HepG2 (cell line): ENCODE measurements around the gene CRNKL1. TPM values are rescaled to one million over a fixed set of nuclear protein-coding genes. Genes with fewer than 3 reads are reported as not detected.

ENCODE experiments used
- CBX5 ChIP-seq: sonication (generic); formaldehyde crosslinking; IDR thresholded peaks from 2 replicates; pipeline ENCODE4 v1.4.0; 2020; ENCODE audit warnings: missing genetic modification reagents, borderline replicate concordance
- FOSL2 ChIP-seq: sonication (generic); formaldehyde crosslinking; IDR thresholded peaks from 2 replicates; pipeline ENCODE4 v1.4.0; 2020; ENCODE audit warnings: missing genetic modification reagents
- FUBP1 ChIP-seq: sonication (generic); formaldehyde crosslinking; IDR thresholded peaks from 2 replicates; pipeline ENCODE4 v1.5.1; 2020; ENCODE audit warnings: missing genetic modification reagents, mild to moderate bottlenecking, borderline replicate concordance
- HMGXB4 ChIP-seq, 2 experiments: sonication (generic) in 1 of 2; formaldehyde crosslinking in 1 of 2; IDR thresholded peaks; 2 replicates each; pipeline versions ENCODE4 v1.4.0 to v1.6.1; 2018 to 2020; ENCODE audit warnings: missing genetic modification reagents in 2 of 2, borderline replicate concordance in 1 of 2, low read depth in 1 of 2, mild to moderate bottlenecking in 1 of 2, missing biosample characterization in 1 of 2
- PHF8 ChIP-seq: sonication (generic); formaldehyde crosslinking; IDR thresholded peaks from 2 replicates; pipeline ENCODE4 v1.5.0; 2020; ENCODE audit warnings: missing genetic modification reagents
- POLR2A ChIP-seq, 2 experiments: IDR thresholded peaks; 2 replicates each; pipeline ENCODE4 v1.6.1; 2011; ENCODE audit warnings: low read depth in 2 of 2, low read length in 2 of 2, mild to moderate bottlenecking in 1 of 2, moderate library complexity in 1 of 2; ENCODE audit not compliant: insufficient read depth in 1 of 2
- PRDM15 ChIP-seq: sonication (generic); formaldehyde crosslinking; IDR thresholded peaks from 2 replicates; pipeline ENCODE4 v1.4.0; 2020; ENCODE audit warnings: missing genetic modification reagents
- SIN3A ChIP-seq: IDR thresholded peaks from 2 replicates; pipeline ENCODE4 v1.6.1; 2011; ENCODE audit warnings: low read depth, mild to moderate bottlenecking, control low read depth, low read length, borderline replicate concordance
- SRSF1 ChIP-seq: fragments of 200-400 bp; formaldehyde crosslinking; optimal IDR thresholded peaks from 2 replicates; pipeline ENCODE3; 2017; ENCODE audit warnings: mild to moderate bottlenecking, low read depth, low read length, moderate library complexity
- ZMYM3 ChIP-seq: sonication (generic); formaldehyde crosslinking; IDR thresholded peaks from 2 replicates; pipeline ENCODE4 v1.5.1; 2020; ENCODE audit warnings: mild to moderate bottlenecking, missing genetic modification reagents
- ZNF737 ChIP-seq: sonication (generic); formaldehyde crosslinking; IDR thresholded peaks from 2 replicates; pipeline ENCODE4 v1.5.0; 2020; ENCODE audit warnings: missing genetic modification reagents, mild to moderate bottlenecking, borderline replicate concordance
- polyA plus RNA-seq, 8 experiments: library from polyadenylated mRNA; depleted of rRNA in 3 of 8; stranded (reverse) in 7 of 8; unstranded in 1 of 8; fragments of >200 nt; fragmentation: Illumina TruSeq in 4 of 8; extraction: Trizol in 4 of 8; gene quantifications; 2 replicates each; pipeline versions ENCODE4 v1.2.1 to v1.2.3, GENCODE V29; 2011 to 2016; ENCODE audit warnings: low read depth in 4 of 8, missing spikeins in 1 of 8, mixed read lengths in 1 of 8; ENCODE audit not compliant: insufficient read depth in 1 of 8
- total RNA-seq, 5 experiments: library from RNA; depleted of rRNA; stranded (reverse); fragments of >200 nt; fragmentation: Illumina TruSeq; extraction: Trizol; gene quantifications; 2 replicates each; pipeline ENCODE4 v1.2.3, GENCODE V29; 2016; ENCODE audit warnings: low read depth in 1 of 5
- TF ChIP-seq, protein P1 (sequence below): sonication (generic); formaldehyde crosslinking; IDR thresholded peaks from 2 replicates; pipeline ENCODE4 v1.5.1; 2020; ENCODE audit warnings: mild to moderate bottlenecking, missing genetic modification reagents, moderate library complexity
- TF ChIP-seq, protein P2 (sequence below): sonication (generic); formaldehyde crosslinking; conservative IDR thresholded peaks from 2 replicates; pipeline ENCODE4 v1.8.0; 2022; ENCODE audit warnings: mild to moderate bottlenecking, moderate library complexity, missing genetic modification reagents

CRNKL1 gene
- total and polyA plus RNA-seq, 2 of the 13 experiments (the other 11 are each of a cell fraction or from before 2014, with no cell fraction given): 12.3 to 64.5 TPM

GRCh38 chr20:19992996-19993908, 59.0 kb downstream of the CRNKL1 start (continued):
- TF ChIP-seq, protein P1, sequence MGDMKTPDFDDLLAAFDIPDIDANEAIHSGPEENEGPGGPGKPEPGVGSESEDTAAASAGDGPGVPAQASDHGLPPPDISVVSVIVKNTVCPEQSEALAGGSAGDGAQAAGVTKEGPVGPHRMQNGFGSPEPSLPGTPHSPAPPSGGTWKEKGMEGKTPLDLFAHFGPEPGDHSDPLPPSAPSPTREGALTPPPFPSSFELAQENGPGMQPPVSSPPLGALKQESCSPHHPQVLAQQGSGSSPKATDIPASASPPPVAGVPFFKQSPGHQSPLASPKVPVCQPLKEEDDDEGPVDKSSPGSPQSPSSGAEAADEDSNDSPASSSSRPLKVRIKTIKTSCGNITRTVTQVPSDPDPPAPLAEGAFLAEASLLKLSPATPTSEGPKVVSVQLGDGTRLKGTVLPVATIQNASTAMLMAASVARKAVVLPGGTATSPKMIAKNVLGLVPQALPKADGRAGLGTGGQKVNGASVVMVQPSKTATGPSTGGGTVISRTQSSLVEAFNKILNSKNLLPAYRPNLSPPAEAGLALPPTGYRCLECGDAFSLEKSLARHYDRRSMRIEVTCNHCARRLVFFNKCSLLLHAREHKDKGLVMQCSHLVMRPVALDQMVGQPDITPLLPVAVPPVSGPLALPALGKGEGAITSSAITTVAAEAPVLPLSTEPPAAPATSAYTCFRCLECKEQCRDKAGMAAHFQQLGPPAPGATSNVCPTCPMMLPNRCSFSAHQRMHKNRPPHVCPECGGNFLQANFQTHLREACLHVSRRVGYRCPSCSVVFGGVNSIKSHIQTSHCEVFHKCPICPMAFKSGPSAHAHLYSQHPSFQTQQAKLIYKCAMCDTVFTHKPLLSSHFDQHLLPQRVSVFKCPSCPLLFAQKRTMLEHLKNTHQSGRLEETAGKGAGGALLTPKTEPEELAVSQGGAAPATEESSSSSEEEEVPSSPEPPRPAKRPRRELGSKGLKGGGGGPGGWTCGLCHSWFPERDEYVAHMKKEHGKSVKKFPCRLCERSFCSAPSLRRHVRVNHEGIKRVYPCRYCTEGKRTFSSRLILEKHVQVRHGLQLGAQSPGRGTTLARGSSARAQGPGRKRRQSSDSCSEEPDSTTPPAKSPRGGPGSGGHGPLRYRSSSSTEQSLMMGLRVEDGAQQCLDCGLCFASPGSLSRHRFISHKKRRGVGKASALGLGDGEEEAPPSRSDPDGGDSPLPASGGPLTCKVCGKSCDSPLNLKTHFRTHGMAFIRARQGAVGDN (CRISPR knock-in tag): no peak
- TF ChIP-seq ZNF737 (CRISPR knock-in tag): no peak
- no peak for TF ChIP-seq SIN3A
- TF ChIP-seq FOSL2 (CRISPR knock-in tag): peak; percentile 60
- TF ChIP-seq HMGXB4 (CRISPR knock-in tag; IDR thresholded peaks at IDR 0.05; ENCODE audit: borderline replicate concordance in 1 of 2, low read depth in 1 of 2): no peak
- TF ChIP-seq FUBP1 (CRISPR knock-in tag): no peak
- TF ChIP-seq, protein P2, sequence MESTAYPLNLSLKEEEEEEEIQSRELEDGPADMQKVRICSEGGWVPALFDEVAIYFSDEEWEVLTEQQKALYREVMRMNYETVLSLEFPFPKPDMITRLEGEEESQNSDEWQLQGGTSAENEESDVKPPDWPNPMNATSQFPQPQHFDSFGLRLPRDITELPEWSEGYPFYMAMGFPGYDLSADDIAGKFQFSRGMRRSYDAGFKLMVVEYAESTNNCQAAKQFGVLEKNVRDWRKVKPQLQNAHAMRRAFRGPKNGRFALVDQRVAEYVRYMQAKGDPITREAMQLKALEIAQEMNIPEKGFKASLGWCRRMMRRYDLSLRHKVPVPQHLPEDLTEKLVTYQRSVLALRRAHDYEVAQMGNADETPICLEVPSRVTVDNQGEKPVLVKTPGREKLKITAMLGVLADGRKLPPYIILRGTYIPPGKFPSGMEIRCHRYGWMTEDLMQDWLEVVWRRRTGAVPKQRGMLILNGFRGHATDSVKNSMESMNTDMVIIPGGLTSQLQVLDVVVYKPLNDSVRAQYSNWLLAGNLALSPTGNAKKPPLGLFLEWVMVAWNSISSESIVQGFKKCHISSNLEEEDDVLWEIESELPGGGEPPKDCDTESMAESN (CRISPR knock-in tag): no peak
- no peak for TF ChIP-seq POLR2A (IDR thresholded peaks at IDR 0.05; ENCODE audit: insufficient read depth in 1 of 2, low read depth in 2 of 2, low read length in 2 of 2)
- TF ChIP-seq PRDM15 (CRISPR knock-in tag): no peak
- TF ChIP-seq SRSF1: no peak
- no peak for TF ChIP-seq CBX5 (CRISPR knock-in tag)
- TF ChIP-seq ZMYM3 (CRISPR knock-in tag): no peak
- 0 out of 2 replicates have a peak, but pooled peaks have one; percentile 15 for TF ChIP-seq PHF8 (CRISPR knock-in tag)
